ACC112 (cell line): ENCODE measurements around the gene LYPD1.
"Not testable (repeated sequence)": the region's sequence is repeated elsewhere in the genome, so short reads cannot be mapped to it uniquely, and the experiment has no call there.

Source experiments
- H2AFZ ChIP-seq: fragments of 200-600 bp; sonication (generic); one replicate; pipeline ENCODE4 v1.6.0; 2017; ENCODE audit warnings: antibody characterized with exemption, low read length; ENCODE audit not compliant: unreplicated experiment
- H3K27ac ChIP-seq: fragments of 200-600 bp; sonication (generic); 2 replicates; pipeline ENCODE4 v1.5.1; 2014; ENCODE audit warnings: low read depth, mild to moderate bottlenecking, antibody characterized with exemption, low read length, moderate library complexity
- H3K27me3 ChIP-seq: fragments of 200-600 bp; sonication (generic); 2 replicates; pipeline ENCODE4 v1.6.1; 2014; ENCODE audit warnings: mild to moderate bottlenecking, antibody characterized with exemption, low read length, moderate library complexity, mixed read lengths; ENCODE audit not compliant: insufficient read depth
- H3K36me3 ChIP-seq: fragments of 200-600 bp; sonication (generic); 2 replicates; pipeline ENCODE4 v1.6.1; 2016; ENCODE audit warnings: mild to moderate bottlenecking, antibody characterized with exemption, low read length, moderate library complexity, mixed read lengths; ENCODE audit not compliant: insufficient read depth
- H3K4me1 ChIP-seq: fragments of 200-600 bp; sonication (generic); one replicate; pipeline ENCODE4 v1.6.1; 2016; ENCODE audit warnings: low read length, mixed read lengths; ENCODE audit not compliant: insufficient read depth, unreplicated experiment, control insufficient read depth
- H3K4me3 ChIP-seq: fragments of 200-600 bp; sonication (generic); 2 replicates; pipeline ENCODE4 v1.5.1; 2014; ENCODE audit warnings: mild to moderate bottlenecking, low read depth, low read length
- H3K79me2 ChIP-seq: fragments of 200-600 bp; sonication (generic); one replicate; pipeline ENCODE4 v1.6.0; 2016; ENCODE audit warnings: low read length; ENCODE audit not compliant: control insufficient read depth, unreplicated experiment, insufficient read depth

Gene LYPD1

GRCh38 chr2:132669908-132670495, at the start of gene LYPD1:
Gene LYPD1 (minus strand): TSS chr2:132670205. CDS start chr2:132669932, 273 bp downstream.
- H3K79me2 ChIP-seq, result no peaks in the 10 kb centered on the region
- no peaks in the 10 kb centered on the region for H3K36me3 ChIP-seq
- peak within 1 kb of the TSS; percentile 71 for H3K4me3 ChIP-seq
- H3K4me1 ChIP-seq, result peaks cover 15% of the 10 kb centered on the region
- H3K27ac ChIP-seq, result no peak within 1 kb of the TSS
- peak within 1 kb of the TSS; percentile 22 for H2AFZ ChIP-seq
- H3K27me3 ChIP-seq, result peaks cover 48% of the 10 kb centered on the region

GRCh38 chr2:132719480-132719879, 49.5 kb upstream of the LYPD1 start:
- no peaks in the 10 kb centered on the region for H3K4me1 ChIP-seq
- H3K79me2 ChIP-seq, result no peaks in the 10 kb centered on the region
- no peak overlapping the region for H3K27ac ChIP-seq
- no peak overlapping the region for H3K4me3 ChIP-seq
- no peaks in the 10 kb centered on the region for H3K27me3 ChIP-seq
- H3K36me3 ChIP-seq, result no peaks in the 10 kb centered on the region
- no peak overlapping the region for H2AFZ ChIP-seq

GRCh38 chr2:132716954-132717353, 46.9 kb upstream of the LYPD1 start:
- no peaks in the 10 kb centered on the region for H3K27me3 ChIP-seq
- no peak overlapping the region for H2AFZ ChIP-seq
- no peak overlapping the region for H3K4me3 ChIP-seq
- H3K79me2 ChIP-seq, result no peaks in the 10 kb centered on the region
- H3K36me3 ChIP-seq, result no peaks in the 10 kb centered on the region
- no peaks in the 10 kb centered on the region for H3K4me1 ChIP-seq
- H3K27ac ChIP-seq, result no peak overlapping the region

GRCh38 chr2:132715386-132716351, 45.7 kb upstream of the LYPD1 start:
- no peaks in the 10 kb centered on the region for H3K36me3 ChIP-seq
- no peak overlapping the region for H2AFZ ChIP-seq
- H3K27me3 ChIP-seq, result no peaks in the 10 kb centered on the region
- no peak overlapping the region for H3K27ac ChIP-seq
- no peaks in the 10 kb centered on the region for H3K79me2 ChIP-seq
- H3K4me1 ChIP-seq, result no peaks in the 10 kb centered on the region
- no peak overlapping the region for H3K4me3 ChIP-seq

GRCh38 chr2:132703396-132703795, 33.4 kb upstream of the LYPD1 start:
- Histone ChIP-seq H3K27ac (no peak overlapping the region), H3K4me1 (no peaks in the 10 kb centered on the region), H3K27me3 (no peaks in the 10 kb centered on the region)

GRCh38 chr2:132701810-132702209, 31.8 kb upstream of the LYPD1 start:
- H2AFZ ChIP-seq, result no peak overlapping the region
- H3K27me3 ChIP-seq, result no peaks in the 10 kb centered on the region
- no peaks in the 10 kb centered on the region for H3K4me1 ChIP-seq
- H3K27ac ChIP-seq, result no peak overlapping the region
- no peaks in the 10 kb centered on the region for H3K79me2 ChIP-seq
- no peak overlapping the region for H3K4me3 ChIP-seq
- no peaks in the 10 kb centered on the region for H3K36me3 ChIP-seq

More at GRCh38 chr2:132703396-132703795, 33.4 kb upstream of the LYPD1 start:
- Histone ChIP-seq H3K4me3 (no peak overlapping the region), H3K79me2 (no peaks in the 10 kb centered on the region), H2AFZ (no peak overlapping the region), H3K36me3 (no peaks in the 10 kb centered on the region)

- H3K4me3 ChIP-seq, H3K36me3 ChIP-seq, H3K4me1 ChIP-seq, H3K27me3 ChIP-seq, H3K27ac ChIP-seq, H2AFZ ChIP-seq, H3K79me2 ChIP-seq: not testable (repeated sequence)
Observed at GRCh38 chr2:132699802-132700201, 29.8 kb upstream of the LYPD1 start.

- not testable (repeated sequence) for H3K79me2 ChIP-seq, H3K4me3 ChIP-seq, H3K36me3 ChIP-seq, H3K4me1 ChIP-seq, H3K27me3 ChIP-seq, H3K27ac ChIP-seq, H2AFZ ChIP-seq
Observed at GRCh38 chr2:132698347-132698746, 28.3 kb upstream of the LYPD1 start.

GRCh38 chr2:132697556-132698205, 27.7 kb upstream of the LYPD1 start:
- H3K27ac ChIP-seq, result no peak overlapping the region
- H3K36me3 ChIP-seq, result no peaks in the 10 kb centered on the region
- H3K4me1 ChIP-seq, result no peaks in the 10 kb centered on the region
- no peaks in the 10 kb centered on the region for H3K27me3 ChIP-seq
- H3K79me2 ChIP-seq, result no peaks in the 10 kb centered on the region
- no peak overlapping the region for H3K4me3 ChIP-seq
- H2AFZ ChIP-seq, result no peak overlapping the region

GRCh38 chr2:132692816-132693215, 22.8 kb upstream of the LYPD1 start:
- no peak overlapping the region for H3K4me3 ChIP-seq
- no peaks in the 10 kb centered on the region for H3K79me2 ChIP-seq
- no peaks in the 10 kb centered on the region for H3K27me3 ChIP-seq
- H3K27ac ChIP-seq, result no peak overlapping the region
- no peaks in the 10 kb centered on the region for H3K4me1 ChIP-seq
- no peaks in the 10 kb centered on the region for H3K36me3 ChIP-seq
- H2AFZ ChIP-seq, result no peak overlapping the region
